Mesodermal cell (in vitro differentiated cells): ENCODE data around the gene PRKAR2B.
A peak's percentile ranks its signal among the peaks of the same experiment; 100 is the strongest.

Source experiments
- H3K27ac ChIP-seq: 2 replicates; pipeline ENCODE4 v1.7.0; 2013; ENCODE audit warnings: mild to moderate bottlenecking, low read depth, low read length, moderate library complexity; ENCODE audit not compliant: severe bottlenecking
- H3K36me3 ChIP-seq: 2 replicates; pipeline ENCODE4 v1.7.1; 2013; ENCODE audit warnings: mild to moderate bottlenecking, low read length, moderate library complexity; ENCODE audit not compliant: control insufficient read depth, insufficient read depth
- H3K4me1 ChIP-seq: one replicate; pipeline ENCODE4 v1.7.1; 2013; ENCODE audit warnings: mild to moderate bottlenecking, low read length; ENCODE audit not compliant: insufficient read depth, control insufficient read depth, poor library complexity, severe bottlenecking
- H3K4me3 ChIP-seq: 2 replicates; pipeline ENCODE4 v1.7.0; 2013; ENCODE audit warnings: low read length, control low read depth, mild to moderate bottlenecking; ENCODE audit not compliant: insufficient read depth, poor library complexity, severe bottlenecking; ENCODE audit errors: extremely low read depth
- H3K9me3 ChIP-seq: 2 replicates; pipeline ENCODE4 v1.7.1; 2013; ENCODE audit warnings: mild to moderate bottlenecking, low read length, moderate library complexity; ENCODE audit not compliant: control insufficient read depth
- WGBS, 2 experiments: methylation state at CpG; one replicate each; pipeline ENCODE4 v1.1.5; 2013; ENCODE audit warnings: missing lambda C conversion rate in 2 of 2; ENCODE audit not compliant: insufficient coverage in 2 of 2; 5-methylcytosine and 5-hydroxymethylcytosine counted together

The PRKAR2B gene

GRCh38 chr7:107162475-107162874, 118.0 kb downstream of the PRKAR2B start:
- H3K4me1 ChIP-seq: peaks cover 5% of the 10 kb centered on the region
- no peaks in the 10 kb centered on the region for H3K9me3 ChIP-seq
- H3K4me3 ChIP-seq: no peak overlapping the region
- no CpG with 5 or more reads among the region's 5 CpGs for WGBS, 2 experiments
- no peak overlapping the region for H3K27ac ChIP-seq
- H3K36me3 ChIP-seq: no peaks in the 10 kb centered on the region

GRCh38 chr7:107164092-107164491, 119.6 kb downstream of the PRKAR2B start:
- no peak overlapping the region for H3K4me3 ChIP-seq
- H3K36me3 ChIP-seq: no peaks in the 10 kb centered on the region
- peaks cover 5% of the 10 kb centered on the region for H3K4me1 ChIP-seq
- WGBS, 2 experiments: no CpG with 5 or more reads among the region's 2 CpGs
- H3K9me3 ChIP-seq: no peaks in the 10 kb centered on the region
- no peak overlapping the region for H3K27ac ChIP-seq

GRCh38 chr7:107165341-107165740, 120.8 kb downstream of the PRKAR2B start:
- Histone ChIP-seq H3K4me3 (no peak overlapping the region), H3K9me3 (no peaks in the 10 kb centered on the region), H3K36me3 (no peaks in the 10 kb centered on the region), H3K4me1 (peaks cover 5% of the 10 kb centered on the region), H3K27ac (no peak overlapping the region)
- 74 to 86% methylated on average over 1 to 2 of the region's 3 CpGs for WGBS, 2 experiments

- Histone ChIP-seq H3K9me3 (no peaks in the 10 kb centered on the region), H3K27ac (peak overlapping the region; percentile 99), H3K4me3 (peak overlapping the region; percentile 79), H3K36me3 (peaks cover 7% of the 10 kb centered on the region), H3K4me1 (peaks cover 5% of the 10 kb centered on the region)
- 94% methylated on average over 2 of the region's 5 CpGs; no CpG with 5 or more reads in 1 of the 2 experiments for WGBS, 2 experiments
Measured at GRCh38 chr7:107166736-107167426, 122.4 kb downstream of the PRKAR2B start.

GRCh38 chr7:107167483-107168232, 123.2 kb downstream of the PRKAR2B start:
- Histone ChIP-seq H3K27ac (peak overlapping the region; percentile 99), H3K36me3 (peaks cover 7% of the 10 kb centered on the region), H3K9me3 (no peaks in the 10 kb centered on the region), H3K4me3 (peak overlapping the region; percentile 79), H3K4me1 (peaks cover 5% of the 10 kb centered on the region)
- 1 to 2% methylated on average over 12 of the region's 15 CpGs for WGBS, 2 experiments

GRCh38 chr7:107168233-107169119, 124.0 kb downstream of the PRKAR2B start, which contains the start of gene HBP1:
Gene HBP1 (plus strand): TSS chr7:107169003. CDS start chr7:107179894, 10,891 bp downstream.
- H3K9me3 ChIP-seq: no peaks in the 10 kb centered on the region
- peaks cover 7% of the 10 kb centered on the region for H3K36me3 ChIP-seq
- H3K27ac ChIP-seq: peak within 1 kb of the TSS; percentile 99
- WGBS, 2 experiments: 0% methylated on average over 36 to 40 of the region's 44 CpGs
- peak within 1 kb of the TSS; percentile 79 for H3K4me3 ChIP-seq
- peaks cover 5% of the 10 kb centered on the region for H3K4me1 ChIP-seq

- 0 to 1% methylated on average over 39 to 45 of the region's 73 CpGs for WGBS, 2 experiments
- Histone ChIP-seq H3K36me3 (peaks cover 7% of the 10 kb centered on the region), H3K9me3 (no peaks in the 10 kb centered on the region), H3K27ac (peak overlapping the region; percentile 99), H3K4me3 (peak overlapping the region; percentile 79), H3K4me1 (peaks cover 10% of the 10 kb centered on the region)
Measured at GRCh38 chr7:107169120-107170050, 124.9 kb downstream of the PRKAR2B start.

GRCh38 chr7:107170051-107170915, 125.8 kb downstream of the PRKAR2B start:
- Histone ChIP-seq H3K4me1 (peaks cover 13% of the 10 kb centered on the region), H3K36me3 (peaks cover 7% of the 10 kb centered on the region), H3K9me3 (no peaks in the 10 kb centered on the region), H3K4me3 (peak overlapping the region; percentile 79), H3K27ac (peak overlapping the region; percentile 99)
- 0 to 16% methylated on average over 4 to 5 of the region's 13 CpGs for WGBS, 2 experiments

GRCh38 chr7:107171496-107171895, 127.0 kb downstream of the PRKAR2B start:
- H3K27ac ChIP-seq: no peak overlapping the region
- peaks cover 10% of the 10 kb centered on the region for H3K4me1 ChIP-seq
- H3K36me3 ChIP-seq: peaks cover 7% of the 10 kb centered on the region
- no peaks in the 10 kb centered on the region for H3K9me3 ChIP-seq
- WGBS, 2 experiments: 92 to 95% methylated on average over 6 to 9 of the region's 12 CpGs
- no peak overlapping the region for H3K4me3 ChIP-seq
